Endothelial cell (in vitro differentiated cells): ENCODE measurements around the gene ARSI. TPM values are rescaled to one million over a fixed set of nuclear protein-coding genes. Genes with fewer than 3 reads are reported as not detected.

Experiments used
- DNase-seq: peaks from one replicate; pipeline ENCODE4 v3.0.0; 2021; ENCODE audit warnings: low spot score
- H3K27ac Mint-ChIP-seq: one replicate; pipeline ENCODE4 v1.8.0; 2021; ENCODE audit warnings: mixed read lengths, inconsistent platforms; ENCODE audit not compliant: unreplicated experiment
- H3K27me3 Mint-ChIP-seq: one replicate; pipeline ENCODE4 v1.8.0; 2021; ENCODE audit warnings: mild to moderate bottlenecking, moderate library complexity, mixed read lengths, inconsistent platforms; ENCODE audit not compliant: unreplicated experiment
- H3K36me3 Mint-ChIP-seq: one replicate; pipeline ENCODE4 v1.8.0; 2021; ENCODE audit warnings: mild to moderate bottlenecking, low read depth, mixed read lengths, inconsistent platforms; ENCODE audit not compliant: unreplicated experiment
- H3K4me1 Mint-ChIP-seq: one replicate; pipeline ENCODE4 v1.8.0; 2021; ENCODE audit warnings: mild to moderate bottlenecking, mixed read lengths, inconsistent platforms; ENCODE audit not compliant: unreplicated experiment
- H3K4me3 Mint-ChIP-seq: one replicate; pipeline ENCODE4 v1.8.0; 2021; ENCODE audit warnings: mild to moderate bottlenecking, mixed read lengths, inconsistent platforms; ENCODE audit not compliant: unreplicated experiment
- H3K9me3 Mint-ChIP-seq: one replicate; pipeline ENCODE4 v1.8.0; 2021; ENCODE audit warnings: mixed read lengths, inconsistent platforms; ENCODE audit not compliant: unreplicated experiment
- CTCF ChIP-seq: fragments of 200-600 bp; sonication (generic); IDR thresholded peaks from one replicate; pipeline ENCODE4 v1.5.0; 2021; ENCODE audit warnings: antibody characterized with exemption; ENCODE audit not compliant: unreplicated experiment
- total RNA-seq: library from RNA; stranded (reverse); fragmentation: NEBNext Ultra II Directional; extraction: Animal tissue kit (Norgen Biotek cat#: 25700); gene quantifications from one replicate; pipeline ENCODE4 v1.2.1, GENCODE V29; 2021; ENCODE audit not compliant: unreplicated experiment

ARSI gene
- total RNA-seq, 1 donor from 2014 or later = 3.8 TPM

- no peak for DNase-seq
- H3K27me3 Mint-ChIP-seq = peaks cover 6% of the 10 kb centered on the region
- no peaks in the 10 kb centered on the region for H3K9me3 Mint-ChIP-seq
- no peak for TF ChIP-seq CTCF
- peaks cover 4% of the 10 kb centered on the region for H3K4me1 Mint-ChIP-seq
- H3K27ac Mint-ChIP-seq = no peak overlapping the region
- peaks cover 4% of the 10 kb centered on the region for H3K36me3 Mint-ChIP-seq
- no peak overlapping the region for H3K4me3 Mint-ChIP-seq
Measured at GRCh38 chr5:150291388-150292385, 11.0 kb downstream of the ARSI start.

- Mint-ChIP-seq H3K36me3 (peaks cover 4% of the 10 kb centered on the region), H3K4me3 (no peak within 1 kb of the TSS), H3K4me1 (peaks cover 4% of the 10 kb centered on the region), H3K9me3 (no peaks in the 10 kb centered on the region), H3K27ac (no peak within 1 kb of the TSS), H3K27me3 (peaks cover 6% of the 10 kb centered on the region)
- DNase-seq = no peak
- TF ChIP-seq CTCF = no peak
Measured at GRCh38 chr5:150289551-150290390, 12.9 kb downstream of the ARSI start, which contains the start of gene CAMK2A. Gene CAMK2A (minus strand): TSS chr5:150289773. CDS start chr5:150289625, 148 bp downstream.

- Mint-ChIP-seq H3K4me1 (peaks cover 4% of the 10 kb centered on the region), H3K27me3 (peaks cover 4% of the 10 kb centered on the region), H3K36me3 (peaks cover 4% of the 10 kb centered on the region), H3K27ac (no peak overlapping the region), H3K9me3 (no peaks in the 10 kb centered on the region), H3K4me3 (no peak overlapping the region)
- TF ChIP-seq CTCF = no peak
- no peak for DNase-seq
Measured at GRCh38 chr5:150288791-150289190, 13.9 kb downstream of the ARSI start.

- H3K27me3 Mint-ChIP-seq = peaks cover 5% of the 10 kb centered on the region
- no peak for DNase-seq
- H3K9me3 Mint-ChIP-seq = no peaks in the 10 kb centered on the region
- H3K4me1 Mint-ChIP-seq = peaks cover 8% of the 10 kb centered on the region
- no peak overlapping the region for H3K4me3 Mint-ChIP-seq
- H3K36me3 Mint-ChIP-seq = peaks cover 4% of the 10 kb centered on the region
- TF ChIP-seq CTCF = no peak
- no peak overlapping the region for H3K27ac Mint-ChIP-seq
Measured at GRCh38 chr5:150288361-150288760, 14.3 kb downstream of the ARSI start.
